Measurements from ENCODE around the gene STRBP.

Gene STRBP

GRCh38 chr9:123174079-123174478 is 94.3 kb downstream of the STRBP start:
- Histone ChIP-seq H3K4me2 (ENCODE audit: low read depth, low read length) (peak overlapping the region; percentile 39), H3K27ac (ENCODE audit: low read length) (peak overlapping the region; percentile 84; the same call in 1 of the 2 replicates), H3K9ac (ENCODE audit: low read length) (peak overlapping the region; percentile 1; the same call in 1 of the 2 replicates), H3K79me2 (ENCODE audit: low read length) (peaks cover 27% of the 10 kb centered on the region), H3K9me3 (replicated peaks; ENCODE audit: insufficient read depth, low read length) (no peaks in the 10 kb centered on the region), H4K20me1 (ENCODE audit: insufficient read depth, low read length) (no peaks in the 10 kb centered on the region), H3K4me1 (ENCODE audit: low read length) (peaks cover 55% of the 10 kb centered on the region), H3K9me2 (replicated peaks; ENCODE audit: insufficient read depth, low read length) (no peaks in the 10 kb centered on the region), H3K4me3 (ENCODE audit: low read length) (no peak overlapping the region), H3K36me3 (replicated peaks; ENCODE audit: insufficient read depth, low read length) (0 out of 2 replicates have a peak, but pooled peaks cover 3% of the 10 kb centered on the region), H3K27me3 (replicated peaks; ENCODE audit: insufficient read depth, low read length) (no peaks in the 10 kb centered on the region), H3F3A (ENCODE audit: insufficient read depth, low read length) (peaks cover 25% of the 10 kb centered on the region), H2AFZ (ENCODE audit: low read length) (no peak overlapping the region)
- DNase-seq: no peak
- TF ChIP-seq EZH2phosphoT487 (IDR thresholded peaks at IDR 0.05; ENCODE audit: low read length) (no peak), EZH2 (optimal IDR thresholded peaks at IDR 0.05; ENCODE audit: low read depth, low read length) (no peak), CTCF (IDR thresholded peaks at IDR 0.05; ENCODE audit: low read length) (no peak)

GRCh38 chr9:123169926-123170325 is 98.5 kb downstream of the STRBP start:
- no peak for DNase-seq
- Histone ChIP-seq H3K79me2 (ENCODE audit: low read length) (peaks cover 21% of the 10 kb centered on the region), H3K9ac (ENCODE audit: low read length) (no peak overlapping the region)

GRCh38 chr9:123168586-123168985 is 99.8 kb downstream of the STRBP start:
- H3K79me2 ChIP-seq (ENCODE audit: low read length): peaks cover 13% of the 10 kb centered on the region; the same call in 1 of the 2 replicates
- H3F3A ChIP-seq (ENCODE audit: insufficient read depth, low read length): peaks cover 5% of the 10 kb centered on the region; the same call in 1 of the 2 replicates
- H3K4me2 ChIP-seq (ENCODE audit: low read depth, low read length): no peak overlapping the region
- no peak for DNase-seq
- no peaks in the 10 kb centered on the region for H3K9me2 ChIP-seq (replicated peaks; ENCODE audit: insufficient read depth, low read length)
- 0 out of 2 replicates have a peak, but pooled peaks cover 3% of the 10 kb centered on the region for H3K36me3 ChIP-seq (replicated peaks; ENCODE audit: insufficient read depth, low read length)
- TF ChIP-seq EZH2 (optimal IDR thresholded peaks at IDR 0.05; ENCODE audit: low read depth, low read length) (no peak), EZH2phosphoT487 (IDR thresholded peaks at IDR 0.05; ENCODE audit: low read length) (no peak), CTCF (IDR thresholded peaks at IDR 0.05; ENCODE audit: low read length) (no peak)
- no peak overlapping the region for H3K27ac ChIP-seq (ENCODE audit: low read length)
- H3K27me3 ChIP-seq (replicated peaks; ENCODE audit: insufficient read depth, low read length): no peaks in the 10 kb centered on the region
- no peaks in the 10 kb centered on the region for H3K9me3 ChIP-seq (replicated peaks; ENCODE audit: insufficient read depth, low read length)
- H2AFZ ChIP-seq (ENCODE audit: low read length): no peak overlapping the region
- no peak overlapping the region for H3K9ac ChIP-seq (ENCODE audit: low read length)
- H4K20me1 ChIP-seq (ENCODE audit: insufficient read depth, low read length): no peaks in the 10 kb centered on the region
- no peak overlapping the region for H3K4me3 ChIP-seq (ENCODE audit: low read length)
- H3K4me1 ChIP-seq (ENCODE audit: low read length): peaks cover 7% of the 10 kb centered on the region

More at GRCh38 chr9:123169926-123170325, 98.5 kb downstream of the STRBP start:
- no peak for TF ChIP-seq EZH2 (optimal IDR thresholded peaks at IDR 0.05; ENCODE audit: low read depth, low read length)
- no peak for TF ChIP-seq CTCF (IDR thresholded peaks at IDR 0.05; ENCODE audit: low read length)
- TF ChIP-seq EZH2phosphoT487 (IDR thresholded peaks at IDR 0.05; ENCODE audit: low read length): no peak
- peaks cover 19% of the 10 kb centered on the region for H3K4me1 ChIP-seq (ENCODE audit: low read length)
- no peaks in the 10 kb centered on the region for H4K20me1 ChIP-seq (ENCODE audit: insufficient read depth, low read length)
- H3K9me2 ChIP-seq (replicated peaks; ENCODE audit: insufficient read depth, low read length): no peaks in the 10 kb centered on the region
- no peaks in the 10 kb centered on the region for H3K27me3 ChIP-seq (replicated peaks; ENCODE audit: insufficient read depth, low read length)
- no peaks in the 10 kb centered on the region for H3K9me3 ChIP-seq (replicated peaks; ENCODE audit: insufficient read depth, low read length)
- 0 out of 2 replicates have a peak, but pooled peaks cover 3% of the 10 kb centered on the region for H3K36me3 ChIP-seq (replicated peaks; ENCODE audit: insufficient read depth, low read length)
- H3K4me3 ChIP-seq (ENCODE audit: low read length): no peak overlapping the region
- H3F3A ChIP-seq (ENCODE audit: insufficient read depth, low read length): peaks cover 11% of the 10 kb centered on the region
- H2AFZ ChIP-seq (ENCODE audit: low read length): no peak overlapping the region
- H3K27ac ChIP-seq (ENCODE audit: low read length): no peak overlapping the region
- no peak overlapping the region; the same call in 1 of the 2 replicates for H3K4me2 ChIP-seq (ENCODE audit: low read depth, low read length)
